ENCODE measurements around the gene GPHN. TPM values are rescaled to one million over a fixed set of nuclear protein-coding genes. Genes with fewer than 3 reads are reported as not detected.

Gene GPHN
- total RNA-seq, 4 donors from 2014 or later: 9.1 to 21.1 (median 15.9) TPM

GRCh38 chr14:66641861-66642635 is 134.1 kb downstream of the GPHN start:
- no peak for DNase-seq (ENCODE audit: extremely low spot score)
- H3K4me3 ChIP-seq: no peak overlapping the region
- H3K4me1 ChIP-seq: no peaks in the 10 kb centered on the region
- TF ChIP-seq POLR2A (IDR thresholded peaks at IDR 0.05; ENCODE audit: low read depth): no peak
- no peak for TF ChIP-seq EP300 (IDR thresholded peaks at IDR 0.05)
- WGBS: 79% methylated on average over 2 of the region's 2 CpGs
- no peaks in the 10 kb centered on the region for H3K27me3 ChIP-seq
- no peaks in the 10 kb centered on the region for H3K36me3 ChIP-seq
- intact Hi-C loops (cut with DNase I): no loop called here
- H3K27ac ChIP-seq (replicated peaks in 1 of 4): no peak overlapping the region
- no peaks in the 10 kb centered on the region for H3K9me3 ChIP-seq

- H3K27ac ChIP-seq (replicated peaks in 1 of 4): no peak overlapping the region
- H3K27me3 ChIP-seq: no peaks in the 10 kb centered on the region
- H3K36me3 ChIP-seq: no peaks in the 10 kb centered on the region
- no peak overlapping the region for H3K4me3 ChIP-seq
- no peak for TF ChIP-seq POLR2AphosphoS5 (IDR thresholded peaks at IDR 0.05)
- TF ChIP-seq CTCF (IDR thresholded peaks at IDR 0.05): no peak
- no peak for TF ChIP-seq POLR2A (IDR thresholded peaks at IDR 0.05; ENCODE audit: low read depth)
- TF ChIP-seq EP300 (IDR thresholded peaks at IDR 0.05): no peak
- no peaks in the 10 kb centered on the region for H3K9me3 ChIP-seq
- no peak for DNase-seq (ENCODE audit: extremely low spot score)
- no peaks in the 10 kb centered on the region for H3K4me1 ChIP-seq
- intact Hi-C loops (cut with DNase I): no loop called here
Measured at GRCh38 chr14:66643344-66643743, 135.4 kb downstream of the GPHN start.

- intact Hi-C loops (cut with DNase I): no loop called here
- WGBS: 90% methylated on average over 1 of the region's 1 CpG
- DNase-seq (ENCODE audit: extremely low spot score): no peak
- Histone ChIP-seq H3K27me3 (no peaks in the 10 kb centered on the region), H3K27ac (replicated peaks in 1 of 4) (no peak overlapping the region), H3K9me3 (no peaks in the 10 kb centered on the region), H3K36me3 (no peaks in the 10 kb centered on the region), H3K4me1 (peaks cover 0 to 6% (median 2%) of the 10 kb centered on the region in 4 donors), H3K4me3 (no peak overlapping the region)
- no peak for TF ChIP-seq CTCF (IDR thresholded peaks at IDR 0.05)
- no peak for TF ChIP-seq EP300 (IDR thresholded peaks at IDR 0.05)
- TF ChIP-seq POLR2A (IDR thresholded peaks at IDR 0.05; ENCODE audit: low read depth): no peak
- no peak for TF ChIP-seq POLR2AphosphoS5 (IDR thresholded peaks at IDR 0.05)
Measured at GRCh38 chr14:66645716-66646115, 137.8 kb downstream of the GPHN start.

- H3K4me3 ChIP-seq: no peak overlapping the region
- intact Hi-C loops (cut with DNase I): no loop called here
- WGBS: 91% methylated on average over 3 of the region's 3 CpGs
- H3K4me1 ChIP-seq: peaks cover 6 to 17% (median 9%) of the 10 kb centered on the region in 4 donors
- no peak for TF ChIP-seq EP300 (IDR thresholded peaks at IDR 0.05)
- TF ChIP-seq POLR2AphosphoS5 (IDR thresholded peaks at IDR 0.05): no peak
- no peak for TF ChIP-seq POLR2A (IDR thresholded peaks at IDR 0.05; ENCODE audit: low read depth)
- TF ChIP-seq CTCF (IDR thresholded peaks at IDR 0.05): no peak
- H3K27me3 ChIP-seq: no peaks in the 10 kb centered on the region
- no peaks in the 10 kb centered on the region for H3K36me3 ChIP-seq
- H3K9me3 ChIP-seq: no peaks in the 10 kb centered on the region
- DNase-seq (ENCODE audit: extremely low spot score): no peak
- H3K27ac ChIP-seq (replicated peaks in 1 of 4): no peak overlapping the region
Measured at GRCh38 chr14:66649498-66649897, 141.6 kb downstream of the GPHN start.

- WGBS: 66% methylated on average over 3 of the region's 3 CpGs
- Histone ChIP-seq H3K27ac (replicated peaks in 1 of 4) (no peak overlapping the region), H3K9me3 (no peaks in the 10 kb centered on the region), H3K4me1 (peaks cover 6 to 17% (median 9%) of the 10 kb centered on the region in 4 donors), H3K27me3 (no peaks in the 10 kb centered on the region), H3K36me3 (no peaks in the 10 kb centered on the region), H3K4me3 (no peak overlapping the region)
- TF ChIP-seq POLR2AphosphoS5 (IDR thresholded peaks at IDR 0.05) (no peak), POLR2A (IDR thresholded peaks at IDR 0.05; ENCODE audit: low read depth) (no peak), CTCF (IDR thresholded peaks at IDR 0.05) (no peak)
- intact Hi-C loops (cut with DNase I): no loop called here
- no peak for DNase-seq (ENCODE audit: extremely low spot score)
Measured at GRCh38 chr14:66650491-66650911, 142.6 kb downstream of the GPHN start.

All from esophagus muscularis mucosa (tissue), 4 donors.